H1 (cell line): ENCODE results near the gene PPP1R17.
A peak's percentile ranks its signal among the peaks of the same experiment; 100 is the strongest.

ENCODE experiments used
- ATF2 ChIP-seq: IDR thresholded peaks from 2 replicates; pipeline ENCODE4 v1.6.1; 2012; ENCODE audit warnings: low read length, inconsistent platforms
- CBX5 ChIP-seq: fragments of 300-800, 300-1000 bp; sonication (generic); IDR thresholded peaks from 2 replicates; pipeline ENCODE4 v1.7.1; 2016; ENCODE audit warnings: antibody characterized with exemption, low read length, low read depth
- CREB1 ChIP-seq: IDR thresholded peaks from 2 replicates; pipeline ENCODE4 v1.6.1; 2012; ENCODE audit warnings: inconsistent platforms
- CTCF ChIP-seq, 3 experiments: IDR thresholded peaks; 1 replicate in 2 of 3; 2 replicates in 1 of 3; pipeline versions ENCODE4 v1.5.1 to v1.6.1; 2011; ENCODE audit warnings: low read length in 3 of 3, mild to moderate bottlenecking in 3 of 3, inconsistent platforms in 2 of 3, low read depth in 1 of 3, moderate library complexity in 1 of 3; ENCODE audit not compliant: insufficient read depth in 1 of 3; ENCODE audit errors: control extremely low read depth in 1 of 3
- EP300 ChIP-seq, 2 experiments: IDR thresholded peaks; 1 replicate in 1 of 2; 2 replicates in 1 of 2; pipeline ENCODE4 v1.6.1; 2011 to 2012; ENCODE audit warnings: low read depth in 2 of 2, low read length in 2 of 2, mild to moderate bottlenecking in 2 of 2, borderline replicate concordance in 1 of 2, inconsistent platforms in 1 of 2, moderate library complexity in 1 of 2
- EZH2 ChIP-seq: fragments of 200-600 bp; sonication (generic); IDR thresholded peaks from 2 replicates; pipeline ENCODE4 v1.7.1; 2012; ENCODE audit warnings: low read depth, mild to moderate bottlenecking, moderate library complexity, low read length, inconsistent platforms; ENCODE audit not compliant: severe bottlenecking
- GTF2F1 ChIP-seq: IDR thresholded peaks from 2 replicates; pipeline ENCODE4 v1.6.1; 2012; ENCODE audit warnings: low read depth, low read length, improper control_type of control experiment, borderline replicate concordance
- JUND ChIP-seq: IDR thresholded peaks from 2 replicates; pipeline ENCODE4 v1.6.1; 2011; ENCODE audit warnings: mild to moderate bottlenecking, improper control_type of control experiment, low read length
- MAFK ChIP-seq: IDR thresholded peaks from 2 replicates; pipeline ENCODE4 v1.6.1; 2012; ENCODE audit warnings: low read depth, mild to moderate bottlenecking, improper control_type of control experiment, low read length
- RAD21 ChIP-seq, 2 experiments: IDR thresholded peaks in 1 of 2; conservative IDR thresholded peaks in 1 of 2; 2 replicates each; pipeline ENCODE4 v1.6.1; 2011; ENCODE audit warnings: low read depth in 2 of 2, low read length in 2 of 2, improper control_type of control experiment in 1 of 2, inconsistent platforms in 1 of 2, mild to moderate bottlenecking in 1 of 2, moderate library complexity in 1 of 2
- SRF ChIP-seq: IDR thresholded peaks from 2 replicates; pipeline ENCODE4 v1.6.1; 2011; ENCODE audit warnings: mild to moderate bottlenecking, low read depth, low read length, moderate library complexity
- SUZ12 ChIP-seq: fragments of 200-600 bp; sonication (generic); IDR thresholded peaks from 2 replicates; pipeline ENCODE4 v1.6.1; 2012; ENCODE audit warnings: mild to moderate bottlenecking, inconsistent platforms, low read length, moderate library complexity, mixed read lengths
- TAF7 ChIP-seq: optimal IDR thresholded peaks from 2 replicates; pipeline ENCODE3; 2011; ENCODE audit warnings: low read depth, mild to moderate bottlenecking, inconsistent platforms, low read length, moderate library complexity, borderline replicate concordance
- TCF12 ChIP-seq: IDR thresholded peaks from 2 replicates; pipeline ENCODE4 v1.6.1; 2011; ENCODE audit warnings: low read depth, mild to moderate bottlenecking, low read length

GRCh38 chr7:31663072-31663471 lies 23.9 kb upstream of the PPP1R17 start:
- TF ChIP-seq CTCF (IDR thresholded peaks at IDR 0.05; ENCODE audit: control extremely low read depth in 1 of 3, insufficient read depth in 1 of 3, low read depth in 1 of 3, low read length in 3 of 3): peak; percentile 77 to 98 (median 86)
- TF ChIP-seq ATF2: no peak
- TF ChIP-seq EP300 (IDR thresholded peaks at IDR 0.05; ENCODE audit: borderline replicate concordance in 1 of 2, low read depth in 2 of 2, low read length in 2 of 2): no peak
- TF ChIP-seq TAF7: no peak
- no peak for TF ChIP-seq CBX5
- TF ChIP-seq TCF12: 0 out of 2 replicates have a peak, but pooled peaks have one; percentile 22
- peak; percentile 41 to 66; a peak in 3 of 4 replicates for TF ChIP-seq RAD21 (IDR thresholded peaks at IDR 0.05 in 1 of 2, conservative IDR thresholded peaks at IDR 0.05 in 1 of 2; ENCODE audit: low read depth in 2 of 2, low read length in 2 of 2)
- no peak for TF ChIP-seq MAFK
- TF ChIP-seq SUZ12: no peak
- no peak for TF ChIP-seq CREB1
- TF ChIP-seq JUND: no peak
- TF ChIP-seq EZH2: no peak
- TF ChIP-seq SRF: no peak
- no peak for TF ChIP-seq GTF2F1
